ENCODE measurements around the gene SLBP. TPM values are rescaled to one million over a fixed set of nuclear protein-coding genes. Genes with fewer than 3 reads are reported as not detected.

The SLBP gene
- total and polyA plus RNA-seq, 10 donors, result 24.0 to 52.0 (median 34.7) TPM

- TF ChIP-seq CTCF (IDR thresholded peaks at IDR 0.05 in 8 of 11, conservative IDR thresholded peaks at IDR 0.05 in 3 of 11), result no peak
- peak in 1 of 3 donors; percentile 24 for TF ChIP-seq POLR2AphosphoS5 (IDR thresholded peaks at IDR 0.05)
- TF ChIP-seq POLR2A (IDR thresholded peaks at IDR 0.05), result no peak
- WGBS, 5 donors, result 69 to 80% (median 77%) methylated on average over 3 to 7 of the region's 7 CpGs
- no peak for DNase-seq
Measured at GRCh38 chr4:1686440-1687036, 25.6 kb downstream of the SLBP start.

GRCh38 chr4:1685235-1686150 is 26.6 kb downstream of the SLBP start:
- TF ChIP-seq CTCF (IDR thresholded peaks at IDR 0.05 in 8 of 11, conservative IDR thresholded peaks at IDR 0.05 in 3 of 11), result no peak
- no peak for TF ChIP-seq POLR2A (IDR thresholded peaks at IDR 0.05)
- TF ChIP-seq POLR2AphosphoS5 (IDR thresholded peaks at IDR 0.05), result no peak
- peak overlapping the region in 3 of 8 donors; percentile 77 to 92 (median 82) for H3K4me3 ChIP-seq
- intact Hi-C loops (cut with DNase I; ENCODE audit: low total_unique reads), result no loop called here
- H3K27ac ChIP-seq, result peak overlapping the region in 1 of 8 donors; percentile 85
- peaks cover 0 to 10% (median 2%) of the 10 kb centered on the region in 6 donors for H3K36me3 ChIP-seq
- 83 to 94% (median 89%) methylated on average over 12 to 23 of the region's 23 CpGs for WGBS, 5 donors
- DNase-seq, result peak; percentile 84
- no peaks in the 10 kb centered on the region for H3K9me3 ChIP-seq
- no peaks in the 10 kb centered on the region for H3K27me3 ChIP-seq (replicated peaks in 1 of 7)
- peaks cover 8 to 25% (median 18%) of the 10 kb centered on the region in 6 donors for H3K4me1 ChIP-seq

More at GRCh38 chr4:1686440-1687036, 25.6 kb downstream of the SLBP start:
- intact Hi-C loops (cut with DNase I; ENCODE audit: low total_unique reads), result no loop called here
- H3K4me3 ChIP-seq, result no peak overlapping the region
- H3K27ac ChIP-seq, result no peak overlapping the region
- peaks cover 8 to 25% (median 18%) of the 10 kb centered on the region in 6 donors for H3K4me1 ChIP-seq
- H3K36me3 ChIP-seq, result peaks cover 0 to 20% (median 11%) of the 10 kb centered on the region in 6 donors
- H3K27me3 ChIP-seq (replicated peaks in 1 of 7), result no peaks in the 10 kb centered on the region
- H3K9me3 ChIP-seq, result no peaks in the 10 kb centered on the region

- Histone ChIP-seq H3K4me1 (peaks cover 8 to 25% (median 18%) of the 10 kb centered on the region in 6 donors), H3K27ac (peak overlapping the region in 6 of 8 donors; percentile 55 to 85 (median 62)), H3K27me3 (replicated peaks in 1 of 7) (no peaks in the 10 kb centered on the region), H3K36me3 (peaks cover 0 to 3% (median 0%) of the 10 kb centered on the region in 6 donors), H3K9me3 (no peaks in the 10 kb centered on the region), H3K4me3 (peak overlapping the region; percentile 28 to 92 (median 64))
- intact Hi-C loops (cut with DNase I; ENCODE audit: low total_unique reads), result no loop called here
- TF ChIP-seq POLR2A (IDR thresholded peaks at IDR 0.05) (no peak), POLR2AphosphoS5 (IDR thresholded peaks at IDR 0.05) (peak in 2 of 3 donors; percentile 31 to 58)
- WGBS, 5 donors, result 29 to 91% (median 31%) methylated on average over 14 to 66 of the region's 66 CpGs
- peak; percentile 99 for DNase-seq
Measured at GRCh38 chr4:1684506-1685234, 27.4 kb downstream of the SLBP start.

GRCh38 chr4:1683736-1684505 is 28.2 kb downstream of the SLBP start, which contains the start of gene FAM53A:
FAM53A (minus strand) TSS chr4:1684313; CDS start chr4:1668741, 15,572 bp downstream.
- TF ChIP-seq CTCF (IDR thresholded peaks at IDR 0.05 in 8 of 11, conservative IDR thresholded peaks at IDR 0.05 in 3 of 11) (peak in 1 of 11 experiments; percentile 13), POLR2AphosphoS5 (IDR thresholded peaks at IDR 0.05) (peak in 2 of 3 donors; percentile 7 to 50), POLR2A (IDR thresholded peaks at IDR 0.05) (no peak)
- peak within 1 kb of the TSS; percentile 59 to 92 (median 72) for H3K4me3 ChIP-seq
- no peaks in the 10 kb centered on the region for H3K27me3 ChIP-seq (replicated peaks in 1 of 7)
- 0 to 1% (median 1%) methylated on average over 31 to 118 of the region's 118 CpGs for WGBS, 5 donors
- H3K36me3 ChIP-seq, result no peaks in the 10 kb centered on the region
- peaks cover 8 to 25% (median 18%) of the 10 kb centered on the region in 6 donors for H3K4me1 ChIP-seq
- DNase-seq, result no peak
- H3K27ac ChIP-seq, result peak within 1 kb of the TSS; percentile 58 to 85 (median 78)
- intact Hi-C loops (cut with DNase I; ENCODE audit: low total_unique reads), result no loop called here
- H3K9me3 ChIP-seq, result no peaks in the 10 kb centered on the region

Measured in spleen (tissue), 11 donors.